Ishikawa (cell line): ENCODE data around the gene DCBLD2.

Experiments used
- EP300 ChIP-seq: IDR thresholded peaks from 2 replicates; pipeline ENCODE4 v1.6.1; 2012; ENCODE audit warnings: borderline replicate concordance
- TEAD4 ChIP-seq: IDR thresholded peaks from 2 replicates; pipeline ENCODE4 v1.6.1; 2012

DNA sequence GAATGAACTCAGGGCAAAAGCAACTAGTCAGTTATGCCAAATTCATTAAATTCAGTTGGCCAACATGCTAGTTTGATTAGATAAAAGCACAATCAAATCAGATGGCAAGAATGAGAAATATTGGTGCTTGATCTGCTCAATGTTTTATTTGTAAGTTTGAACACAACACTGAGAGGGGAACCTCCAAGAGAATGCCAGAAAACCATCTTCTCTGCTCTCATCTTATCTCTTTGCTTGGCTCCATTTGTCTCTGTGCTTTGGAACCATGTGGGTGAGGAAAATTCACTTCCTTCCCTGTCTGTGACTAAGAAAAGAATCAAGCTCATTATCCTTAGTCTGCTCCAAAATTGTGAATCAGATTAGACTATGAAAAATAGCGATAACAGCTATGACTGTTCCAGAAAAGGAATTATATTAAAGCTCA is 43.6 kb upstream of the DCBLD2 start:
- no peak for TF ChIP-seq TEAD4
- TF ChIP-seq EP300: no peak
